Natural killer cell (primary cell): ENCODE measurements around the gene ATP6V1E1. TPM values are rescaled to one million over a fixed set of nuclear protein-coding genes. Genes with fewer than 3 reads are reported as not detected.

Source experiments
- ATAC-seq, 3 donors: fragments of 150-1000 bp in 2 of 3; fragments of 200-7000 bp in 1 of 3; cut with Tn5 transposase; 1 replicate in 1 of 3; 2 replicates in 2 of 3; pipeline ENCODE4 v1.10.0; 2021; ENCODE audit warnings: mild to moderate bottlenecking in 2 of 3, moderate library complexity in 2 of 3
- DNase-seq, 2 donors: peaks; one replicate each; pipeline versions ENCODE4 v3.0.0 to v3.0.0-alpha.2; 2013 to 2021; ENCODE audit warnings: mixed read lengths in 1 of 2
- H3K27ac ChIP-seq: one replicate; pipeline ENCODE4 v1.5.1; 2013; ENCODE audit warnings: mild to moderate bottlenecking, low read length
- H3K27me3 ChIP-seq: one replicate; pipeline ENCODE4 v1.6.1; 2013; ENCODE audit warnings: low read length; ENCODE audit not compliant: control insufficient read depth, insufficient read depth
- H3K36me3 ChIP-seq: one replicate; pipeline ENCODE4 v1.6.1; 2013; ENCODE audit warnings: low read length; ENCODE audit not compliant: control insufficient read depth, insufficient read depth
- H3K4me1 ChIP-seq: one replicate; pipeline ENCODE4 v1.6.1; 2013; ENCODE audit warnings: low read length; ENCODE audit not compliant: control insufficient read depth, insufficient read depth
- H3K4me3 ChIP-seq: one replicate; pipeline ENCODE4 v1.5.1; 2013; ENCODE audit warnings: low read length
- H3K9me3 ChIP-seq: one replicate; pipeline ENCODE4 v1.6.1; 2013; ENCODE audit warnings: low read length; ENCODE audit not compliant: control insufficient read depth, insufficient read depth
- H3K27ac Mint-ChIP-seq, 2 donors: one replicate each; pipeline ENCODE4 v1.8.0; 2022; ENCODE audit warnings: mild to moderate bottlenecking in 2 of 2, mixed read lengths in 2 of 2, moderate library complexity in 1 of 2
- H3K27me3 Mint-ChIP-seq, 2 donors: one replicate each; pipeline ENCODE4 v1.8.0; 2022; ENCODE audit warnings: low read depth in 2 of 2, mixed read lengths in 2 of 2
- H3K36me3 Mint-ChIP-seq: one replicate; pipeline ENCODE4 v1.8.0; 2022; ENCODE audit warnings: mixed read lengths
- H3K4me1 Mint-ChIP-seq, 2 donors: one replicate each; pipeline ENCODE4 v1.8.0; 2022; ENCODE audit warnings: mixed read lengths in 2 of 2
- H3K4me3 Mint-ChIP-seq: one replicate; pipeline ENCODE4 v1.8.0; 2022; ENCODE audit warnings: mild to moderate bottlenecking, moderate library complexity, mixed read lengths
- H3K9me3 Mint-ChIP-seq, 2 donors: one replicate each; pipeline ENCODE4 v1.8.0; 2022; ENCODE audit warnings: mixed read lengths in 2 of 2
- WGBS: methylation state at CpG from one replicate; pipeline ENCODE4 v1.1.7; 2013; ENCODE audit warnings: missing lambda C conversion rate; ENCODE audit not compliant: insufficient coverage; 5-methylcytosine and 5-hydroxymethylcytosine counted together
- intact Hi-C: fragments of 100-400 bp; cut with micrococcal nuclease; formaldehyde crosslinking; loops from one replicate; pipeline ENCODE4 v1.14.2; 2022
- total RNA-seq, 4 donors: library from RNA; stranded (reverse); fragments of 120-200 nt in 1 of 4; gene quantifications; one replicate each; pipeline versions ENCODE4 v1.2.3 to v1.2.4, GENCODE V29; 2013 to 2022
- TF ChIP-seq, protein P1 (sequence below): fragments of 200-600 bp; IDR thresholded peaks from one replicate; pipeline ENCODE4 v1.8.0; 2022; ENCODE audit warnings: antibody characterized with exemption

Gene ATP6V1E1
- total RNA-seq, 3 donors from 2014 or later (not counting 1 experiment from before 2014, with no cell fraction given) = 75.8 to 79.8 (median 76.4) TPM

DNA sequence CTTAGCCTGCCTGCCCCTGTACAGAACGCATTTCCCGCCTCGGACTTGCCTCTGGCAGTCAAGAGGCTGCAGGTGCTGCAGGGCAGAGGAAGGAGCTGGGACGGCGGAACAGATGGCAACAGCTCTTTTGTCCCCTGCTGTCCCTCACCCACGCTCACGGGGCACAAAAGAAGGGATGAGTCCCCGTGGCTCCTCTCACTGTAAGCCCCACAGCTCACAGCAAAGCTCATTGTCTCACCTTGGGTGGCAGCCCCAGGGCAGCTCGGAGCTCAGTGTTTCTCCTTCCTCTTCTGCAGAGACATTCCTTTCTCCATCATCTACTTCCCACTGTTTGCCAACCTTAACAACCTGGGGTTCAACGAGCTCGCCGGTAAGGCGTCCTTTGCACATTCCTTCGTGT is 40.9 kb downstream of the ATP6V1E1 start:
- Histone ChIP-seq H3K4me1 (no peaks in the 10 kb centered on the region), H3K4me3 (no peak overlapping the region), H3K36me3 (peaks cover 19% of the 10 kb centered on the region), H3K27me3 (no peaks in the 10 kb centered on the region), H3K9me3 (no peaks in the 10 kb centered on the region), H3K27ac (no peak overlapping the region)
- H3K36me3 Mint-ChIP-seq = no peaks in the 10 kb centered on the region
- H3K4me3 Mint-ChIP-seq = no peak overlapping the region
- ATAC-seq = no peak
- DNase-seq = no peak
- intact Hi-C loops = no loop called here
- 93% methylated on average over 14 of the region's 14 CpGs for WGBS
- H3K9me3 Mint-ChIP-seq = no peaks in the 10 kb centered on the region
- H3K27me3 Mint-ChIP-seq = peaks cover 0 to 3% of the 10 kb centered on the region in 2 donors
- no peaks in the 10 kb centered on the region for H3K4me1 Mint-ChIP-seq
- H3K27ac Mint-ChIP-seq = no peak overlapping the region
- TF ChIP-seq, protein P1, sequence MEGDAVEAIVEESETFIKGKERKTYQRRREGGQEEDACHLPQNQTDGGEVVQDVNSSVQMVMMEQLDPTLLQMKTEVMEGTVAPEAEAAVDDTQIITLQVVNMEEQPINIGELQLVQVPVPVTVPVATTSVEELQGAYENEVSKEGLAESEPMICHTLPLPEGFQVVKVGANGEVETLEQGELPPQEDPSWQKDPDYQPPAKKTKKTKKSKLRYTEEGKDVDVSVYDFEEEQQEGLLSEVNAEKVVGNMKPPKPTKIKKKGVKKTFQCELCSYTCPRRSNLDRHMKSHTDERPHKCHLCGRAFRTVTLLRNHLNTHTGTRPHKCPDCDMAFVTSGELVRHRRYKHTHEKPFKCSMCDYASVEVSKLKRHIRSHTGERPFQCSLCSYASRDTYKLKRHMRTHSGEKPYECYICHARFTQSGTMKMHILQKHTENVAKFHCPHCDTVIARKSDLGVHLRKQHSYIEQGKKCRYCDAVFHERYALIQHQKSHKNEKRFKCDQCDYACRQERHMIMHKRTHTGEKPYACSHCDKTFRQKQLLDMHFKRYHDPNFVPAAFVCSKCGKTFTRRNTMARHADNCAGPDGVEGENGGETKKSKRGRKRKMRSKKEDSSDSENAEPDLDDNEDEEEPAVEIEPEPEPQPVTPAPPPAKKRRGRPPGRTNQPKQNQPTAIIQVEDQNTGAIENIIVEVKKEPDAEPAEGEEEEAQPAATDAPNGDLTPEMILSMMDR = no peak

DNA sequence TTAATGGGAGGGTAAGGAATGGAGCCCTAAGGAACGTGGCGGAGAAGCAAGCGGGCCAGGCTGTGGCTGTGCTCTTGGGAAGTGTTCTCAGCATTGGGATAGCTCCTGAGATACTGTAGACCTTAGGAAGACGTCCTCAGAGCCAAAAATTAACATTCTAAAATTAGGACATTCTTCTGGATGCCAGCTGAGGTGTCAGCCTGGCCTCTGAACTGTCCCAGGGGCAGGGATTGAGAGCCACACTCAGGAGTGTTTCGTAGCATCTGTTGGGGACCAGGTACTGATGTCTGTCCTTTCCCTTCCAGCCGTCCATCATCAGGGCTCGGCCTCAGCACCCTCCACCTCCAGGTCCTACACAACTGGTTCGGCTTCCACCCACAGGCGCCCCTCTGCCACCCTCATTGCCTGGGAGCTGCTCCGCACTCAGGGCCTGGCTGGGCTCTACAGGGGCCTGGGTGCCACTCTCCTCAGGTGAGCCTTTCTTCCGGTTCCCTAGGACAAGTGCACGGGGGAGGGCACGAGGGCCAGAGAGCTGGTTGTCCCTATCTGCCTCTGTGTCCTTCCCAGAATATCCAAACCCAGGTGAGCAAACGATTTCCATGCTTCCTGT is 41.6 kb downstream of the ATP6V1E1 start:
- DNase-seq (no peak), ATAC-seq (no peak)
- H3K4me3 Mint-ChIP-seq = no peak overlapping the region
- no peak overlapping the region for H3K4me3 ChIP-seq
- no peak overlapping the region for H3K27ac Mint-ChIP-seq
- TF ChIP-seq, protein P1 = no peak
- 93% methylated on average over 14 of the region's 14 CpGs for WGBS
- no peaks in the 10 kb centered on the region for H3K9me3 Mint-ChIP-seq
- peaks cover 0 to 3% of the 10 kb centered on the region in 2 donors for H3K27me3 Mint-ChIP-seq
- H3K9me3 ChIP-seq = no peaks in the 10 kb centered on the region
- intact Hi-C loops = no loop called here
- no peaks in the 10 kb centered on the region for H3K27me3 ChIP-seq
- H3K4me1 Mint-ChIP-seq = no peaks in the 10 kb centered on the region
- peaks cover 13% of the 10 kb centered on the region for H3K36me3 ChIP-seq
- H3K36me3 Mint-ChIP-seq = no peaks in the 10 kb centered on the region
- no peak overlapping the region for H3K27ac ChIP-seq
- H3K4me1 ChIP-seq = no peaks in the 10 kb centered on the region

DNA sequence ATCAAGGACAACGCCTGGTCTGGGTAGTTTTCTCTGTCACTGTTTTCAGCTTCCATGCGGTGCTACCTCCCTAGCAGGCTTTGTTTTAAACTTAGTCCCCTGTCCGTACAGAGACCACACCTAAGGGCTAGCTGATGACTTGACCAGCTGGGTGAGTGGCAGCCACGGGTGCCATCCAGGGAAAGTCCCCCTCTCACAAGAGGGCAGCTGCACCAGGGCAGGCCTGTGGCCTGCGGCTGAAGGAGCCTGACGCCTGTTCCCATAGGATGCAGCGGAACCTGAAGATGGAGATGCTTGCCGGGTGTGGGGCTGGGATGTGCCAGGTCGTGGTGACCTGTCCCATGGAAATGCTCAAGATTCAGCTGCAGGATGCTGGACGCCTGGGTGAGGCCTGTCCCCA is 45.4 kb downstream of the ATP6V1E1 start:
- Histone ChIP-seq H3K36me3 (no peaks in the 10 kb centered on the region), H3K4me3 (no peak overlapping the region), H3K9me3 (no peaks in the 10 kb centered on the region), H3K27ac (no peak overlapping the region), H3K4me1 (no peaks in the 10 kb centered on the region), H3K27me3 (no peaks in the 10 kb centered on the region)
- DNase-seq (no peak), ATAC-seq (no peak)
- WGBS = 89% methylated on average over 10 of the region's 10 CpGs
- intact Hi-C loops = no loop called here
- Mint-ChIP-seq H3K4me3 (no peak overlapping the region), H3K27ac (no peak overlapping the region), H3K36me3 (no peaks in the 10 kb centered on the region), H3K4me1 (no peaks in the 10 kb centered on the region), H3K9me3 (no peaks in the 10 kb centered on the region), H3K27me3 (peaks cover 0 to 3% of the 10 kb centered on the region in 2 donors)
- TF ChIP-seq, protein P1 = no peak

DNA sequence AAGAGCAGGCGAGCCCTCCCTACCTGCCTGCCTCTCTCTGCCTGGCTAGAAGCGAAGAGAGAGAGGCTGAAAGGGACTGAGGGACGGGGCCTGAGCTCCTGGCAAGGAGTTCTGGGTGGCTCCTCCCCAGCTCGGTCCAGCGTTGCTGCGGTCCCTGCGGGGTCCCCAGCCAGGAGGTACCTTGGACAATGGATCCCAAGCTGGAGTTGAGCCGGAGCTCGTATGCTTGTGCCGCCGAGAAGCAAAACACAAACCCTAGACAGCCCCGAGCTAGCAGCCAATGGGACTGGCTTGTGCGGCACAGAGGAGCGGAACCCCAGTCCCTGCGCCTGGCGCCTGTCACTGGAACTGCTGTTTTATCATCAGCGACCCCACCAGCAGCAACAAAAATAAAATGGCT is 46.9 kb downstream of the ATP6V1E1 start:
- Histone ChIP-seq H3K9me3 (no peaks in the 10 kb centered on the region), H3K27me3 (no peaks in the 10 kb centered on the region), H3K4me3 (no peak overlapping the region), H3K36me3 (no peaks in the 10 kb centered on the region), H3K27ac (no peak overlapping the region), H3K4me1 (no peaks in the 10 kb centered on the region)
- Mint-ChIP-seq H3K27me3 (peaks cover 0 to 3% of the 10 kb centered on the region in 2 donors), H3K4me1 (no peaks in the 10 kb centered on the region), H3K9me3 (no peaks in the 10 kb centered on the region), H3K4me3 (no peak overlapping the region), H3K36me3 (no peaks in the 10 kb centered on the region), H3K27ac (no peak overlapping the region)
- intact Hi-C loops = no loop called here
- ATAC-seq (no peak), DNase-seq (no peak)
- TF ChIP-seq, protein P1 = no peak
- WGBS = 82% methylated on average over 17 of the region's 17 CpGs
